GM15510 (cell line): Measurements from ENCODE around the gene SDC3.

Source experiments
- POLR2A ChIP-seq: IDR thresholded peaks from 3 replicates; pipeline ENCODE4 v1.6.1; 2011; ENCODE audit warnings: borderline replicate concordance; ENCODE audit not compliant: insufficient read length; ENCODE audit errors: extremely low read depth

SDC3 gene

GRCh38 chr1:30912224-30912623 lies 3.7 kb upstream of the SDC3 start:
- TF ChIP-seq POLR2A, result no peak

- TF ChIP-seq POLR2A, result no peak
Measured at GRCh38 chr1:30911059-30911954, 2.7 kb upstream of the SDC3 start.

GRCh38 chr1:30909365-30910068 lies 959 bp upstream of the SDC3 start:
- no peak for TF ChIP-seq POLR2A

GRCh38 chr1:30908316-30908695 lies 252 bp downstream of the SDC3 start:
- TF ChIP-seq POLR2A, result no peak

GRCh38 chr1:30907481-30908315 lies 860 bp downstream of the SDC3 start:
- TF ChIP-seq POLR2A, result no peak

- TF ChIP-seq POLR2A, result no peak
Measured at GRCh38 chr1:30906631-30907441, 1.7 kb downstream of the SDC3 start.

GRCh38 chr1:30905916-30906620 lies 2.5 kb downstream of the SDC3 start:
- TF ChIP-seq POLR2A, result no peak

GRCh38 chr1:30905403-30905802 lies 3.2 kb downstream of the SDC3 start:
- no peak for TF ChIP-seq POLR2A

- TF ChIP-seq POLR2A, result no peak
Measured at GRCh38 chr1:30904962-30905335, 3.6 kb downstream of the SDC3 start.

GRCh38 chr1:30904191-30904961 lies 4.2 kb downstream of the SDC3 start:
- no peak for TF ChIP-seq POLR2A

GRCh38 chr1:30903343-30904034 lies 5.1 kb downstream of the SDC3 start:
- TF ChIP-seq POLR2A, result no peak

GRCh38 chr1:30902593-30903290 lies 5.8 kb downstream of the SDC3 start:
- no peak for TF ChIP-seq POLR2A
